Activated CD8-positive, alpha-beta memory T cell treated with anti-CD3 and anti-CD28 coated beads, Interleukin-2, amount 50 U/mL, for 1 hour (primary cell): ENCODE results near the gene GNA12.
"Not testable (repeated sequence)": the region's sequence is repeated elsewhere in the genome, so short reads cannot be mapped to it uniquely, and the experiment has no call there.

ENCODE experiments used
- DNase-seq: peaks from one replicate; pipeline ENCODE4 v3.0.0-alpha.2; 2020; ENCODE audit errors: extremely low read depth

GNA12 gene

DNA sequence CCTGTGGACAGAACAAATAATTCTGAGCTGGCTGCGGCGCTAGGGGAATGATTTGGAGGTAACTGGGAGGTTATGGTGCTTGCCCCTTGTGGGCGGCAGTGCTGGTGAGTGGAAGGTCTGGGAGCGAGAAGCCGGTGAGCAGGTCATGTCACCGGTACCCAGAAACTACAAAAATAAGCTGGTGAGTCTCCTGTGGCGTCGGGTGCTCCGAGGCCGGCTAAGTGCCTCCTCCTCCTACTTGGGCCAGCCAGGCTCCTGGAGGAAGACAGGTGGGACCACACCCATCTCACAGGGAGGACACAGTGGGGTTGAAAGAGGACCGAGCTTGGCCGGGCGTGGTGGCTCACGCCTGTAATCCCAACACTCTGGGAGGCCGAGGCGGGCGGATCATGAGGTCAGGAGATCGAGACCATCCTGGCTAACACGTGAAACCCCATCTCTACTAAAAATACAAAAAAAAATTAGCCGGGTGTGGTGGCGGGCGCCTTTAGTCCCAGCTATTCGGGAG lies 152.1 kb downstream of the GNA12 start:
- DNase-seq = not testable (repeated sequence)

DNA sequence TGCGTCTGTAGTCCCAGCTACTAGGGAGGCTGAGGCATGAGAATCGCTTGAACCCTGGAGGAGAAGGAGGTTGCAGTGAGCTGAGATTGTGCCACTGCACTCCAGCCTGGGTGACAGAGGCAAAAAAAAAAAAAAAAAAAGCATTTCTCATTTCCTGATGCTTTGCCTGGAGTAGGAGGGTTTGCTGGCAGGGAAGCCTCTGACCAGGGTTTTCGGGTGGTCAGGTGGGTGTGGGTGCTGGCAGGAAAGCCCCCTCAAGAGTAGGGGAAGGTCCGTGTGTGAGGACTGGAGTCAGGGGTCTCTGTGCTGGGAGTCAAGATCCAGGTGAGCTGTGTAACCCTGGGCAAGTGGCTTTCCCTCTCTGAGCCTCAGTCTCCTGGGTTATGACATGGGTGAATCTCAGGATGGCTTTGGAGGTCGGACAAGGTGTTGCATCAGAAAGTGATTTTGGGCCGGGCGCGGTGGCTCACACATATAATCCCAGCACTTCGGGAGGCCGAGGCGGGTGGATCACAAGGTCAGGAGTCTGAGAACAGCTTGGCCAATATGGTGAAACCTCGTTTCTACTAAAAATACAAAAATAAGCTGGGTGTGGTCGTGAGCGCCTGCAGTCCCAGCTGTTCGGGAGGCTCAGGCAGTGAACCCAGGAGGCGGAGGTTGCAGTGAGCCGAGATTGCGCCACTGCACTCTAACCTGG lies 152.9 kb downstream of the GNA12 start:
- no peak for DNase-seq

DNA sequence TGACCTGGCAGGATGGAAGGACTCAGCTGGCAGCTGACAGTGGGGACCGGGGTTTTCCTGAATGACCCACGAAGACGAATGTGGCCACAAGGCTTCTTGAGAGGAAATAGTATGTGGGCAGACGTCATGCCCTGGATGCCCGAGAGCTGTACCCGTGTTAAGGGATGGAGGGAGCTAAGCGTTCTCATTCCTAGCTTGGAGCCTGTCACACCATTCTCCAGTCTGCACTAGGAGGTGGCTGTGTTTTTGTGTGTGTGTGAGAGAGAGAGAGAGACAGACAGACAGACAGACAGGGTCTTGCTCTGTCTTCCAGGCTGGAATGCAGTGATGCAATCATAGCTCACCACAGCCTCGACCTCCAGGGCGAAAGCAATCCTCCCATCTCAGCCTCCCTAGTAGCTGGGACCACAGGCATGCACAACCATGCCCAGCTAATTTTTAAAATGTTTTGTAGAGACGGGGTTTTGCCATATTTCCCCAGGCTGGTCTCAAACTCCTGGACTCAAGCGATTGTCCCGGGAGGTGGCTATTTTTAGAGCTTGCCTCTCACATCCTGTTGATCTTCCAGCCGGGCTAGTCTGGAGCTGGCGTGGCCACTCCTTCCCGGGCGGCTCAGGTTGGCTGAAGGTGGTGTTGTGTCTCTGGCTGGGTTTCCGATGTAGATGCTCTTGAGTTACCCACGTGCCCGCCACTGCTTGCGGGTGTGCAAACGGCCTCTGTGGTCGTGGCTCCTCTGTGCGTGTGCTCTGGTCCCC lies 154.0 kb downstream of the GNA12 start:
- DNase-seq = no peak

- no peak for DNase-seq
These were observed 154.7 kb downstream of the GNA12 start for GRCh38 chr7:2689343-2689847.

DNA sequence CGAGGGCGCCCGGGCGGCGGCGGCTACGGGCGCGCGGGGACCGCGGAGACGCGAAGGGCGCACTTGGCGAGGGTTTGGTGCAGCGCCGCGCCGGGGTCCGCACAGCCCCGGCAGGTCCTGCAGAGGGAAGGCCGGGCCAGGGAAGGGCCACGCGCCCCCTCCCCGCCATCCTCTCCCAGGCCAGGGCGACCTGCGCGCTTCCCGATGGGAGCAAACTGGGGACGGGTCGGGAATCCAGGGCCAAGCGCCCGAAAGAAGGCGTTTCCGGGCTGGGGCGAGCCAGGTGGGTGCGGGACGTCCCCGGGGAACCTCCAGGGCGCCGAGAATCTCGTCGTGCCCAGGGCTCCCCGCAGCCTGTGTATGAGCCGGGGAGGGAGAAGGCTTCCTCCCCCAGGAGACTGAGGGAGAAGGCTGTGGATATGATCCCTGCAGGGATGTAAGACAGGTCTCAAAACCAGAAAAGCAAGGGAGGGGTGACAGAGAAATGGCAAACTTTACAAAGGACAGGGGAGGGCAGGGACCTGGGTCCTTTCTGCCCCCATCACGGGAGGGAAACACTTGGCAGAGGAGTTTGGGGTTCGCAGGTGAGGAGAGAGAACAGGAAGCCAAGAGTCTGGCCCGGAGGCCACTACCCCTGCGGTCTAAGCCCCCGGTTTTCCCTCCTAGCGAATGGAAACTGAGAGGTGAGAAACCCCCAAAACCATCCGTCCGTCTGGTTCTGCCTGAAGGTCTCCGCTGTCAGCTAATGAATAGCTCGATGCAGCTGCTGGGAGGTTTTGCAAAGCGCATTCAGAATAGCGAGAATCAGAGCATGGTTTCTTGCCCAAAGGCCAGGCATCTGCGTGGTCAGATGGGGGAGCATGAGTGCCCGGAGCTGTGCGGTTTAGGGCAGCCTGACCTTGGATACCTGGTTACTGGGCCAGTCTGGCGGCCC lies 155.4 kb downstream of the GNA12 start:
- DNase-seq = no peak

DNA sequence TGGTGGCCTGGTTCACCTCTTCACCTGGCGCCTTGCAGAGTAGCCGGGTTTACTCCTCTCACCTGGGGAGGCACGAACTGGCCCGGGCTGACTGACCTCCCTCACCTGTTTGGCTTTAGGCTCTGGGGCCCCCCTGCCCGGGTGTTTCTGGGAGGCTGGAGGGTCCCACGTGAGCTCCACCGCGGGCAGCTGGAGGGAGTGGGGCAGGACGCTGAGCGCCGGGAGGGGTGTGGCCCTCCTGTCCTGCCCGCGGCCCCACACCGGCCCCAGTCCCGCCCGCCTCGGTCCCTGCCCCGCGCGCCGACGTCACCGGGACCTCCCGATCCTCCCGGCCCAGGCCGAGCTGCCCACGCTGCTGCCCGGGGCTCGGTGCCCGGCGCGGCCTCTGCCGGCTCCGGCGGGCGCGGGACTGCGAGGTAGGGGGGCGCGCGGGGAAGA lies 156.2 kb downstream of the GNA12 start, which contains the start of gene AMZ1:
Gene AMZ1, plus strand, starts transcription at position 322 of the 438 bp plus-strand sequence. CDS start 12,250 bp downstream, outside the sequence.
- DNase-seq = no peak

DNA sequence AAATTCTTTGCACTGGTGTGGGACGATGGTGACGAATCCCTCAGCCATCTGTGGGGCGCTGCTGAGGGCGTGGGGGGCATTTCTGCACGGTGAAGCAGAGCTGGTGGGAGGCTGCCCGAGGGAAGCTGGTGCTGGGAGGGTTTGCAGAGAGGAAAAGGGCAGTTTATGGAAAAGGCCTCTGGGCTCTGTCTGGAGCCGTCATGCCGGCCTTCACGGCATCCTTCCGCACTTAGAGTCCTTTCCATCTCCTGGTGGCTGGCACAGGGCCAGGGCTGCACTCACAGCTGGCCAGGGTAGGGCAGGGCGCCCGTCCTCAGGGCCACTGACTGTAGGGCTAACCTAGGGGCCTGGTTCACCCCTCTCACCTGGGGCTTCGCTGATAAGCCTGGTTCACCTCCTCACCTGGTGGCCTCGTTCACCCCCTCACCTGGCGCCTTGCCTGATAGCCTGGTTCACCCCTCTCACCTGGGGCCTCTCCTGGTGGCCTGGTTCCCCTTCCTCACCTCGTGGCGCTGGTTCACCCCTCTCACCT lies 156.7 kb downstream of the GNA12 start:
- no peak for DNase-seq

GRCh38 chr7:2686101-2686500 lies 158.0 kb downstream of the GNA12 start:
- no peak for DNase-seq

DNA sequence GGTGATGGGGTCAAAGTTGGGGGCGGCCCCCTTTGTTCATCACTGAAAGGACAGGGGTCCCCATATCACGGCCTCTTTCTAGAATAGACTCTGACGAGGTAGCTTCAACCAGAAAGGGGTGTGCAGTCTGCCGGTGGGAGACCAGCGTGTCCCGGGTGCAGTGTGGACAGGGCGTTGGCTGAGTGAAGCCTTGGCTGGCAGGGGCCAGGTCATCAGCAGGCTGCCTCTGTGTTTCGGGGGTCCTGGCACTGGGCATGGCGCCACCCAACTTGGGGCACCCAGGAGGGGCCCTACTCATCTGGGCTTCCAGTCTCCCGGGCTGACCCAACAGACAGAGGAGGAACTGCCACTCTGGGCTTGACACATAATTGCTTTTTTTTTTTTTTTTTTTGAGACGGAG lies 159.6 kb downstream of the GNA12 start:
- no peak for DNase-seq

- no peak for DNase-seq
These were observed 161.9 kb downstream of the GNA12 start for GRCh38 chr7:2681929-2682799.

GRCh38 chr7:2680792-2681490 lies 163.2 kb downstream of the GNA12 start:
- DNase-seq = no peak

DNA sequence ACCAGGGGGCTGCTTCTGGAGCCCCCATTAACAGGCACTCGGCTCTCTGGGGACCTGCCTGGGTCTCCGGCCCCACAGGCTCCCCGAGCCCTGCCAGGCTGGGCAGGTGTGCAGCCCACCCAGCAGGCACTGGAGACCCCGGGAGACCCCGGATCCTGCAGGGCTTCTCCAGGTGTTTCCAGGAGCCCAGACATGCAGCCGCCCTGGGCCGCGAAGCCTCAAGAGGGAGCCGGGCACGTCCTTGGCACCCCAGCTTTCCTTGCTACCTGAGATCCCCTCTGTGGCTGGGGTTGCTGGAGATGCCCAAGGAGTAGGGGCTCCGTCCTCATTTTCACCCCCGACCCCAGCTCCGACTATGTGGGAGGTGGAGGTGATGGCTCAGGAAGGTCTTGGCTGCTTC lies 163.9 kb downstream of the GNA12 start:
- no peak for DNase-seq

GRCh38 chr7:2679135-2680127 lies 164.7 kb downstream of the GNA12 start:
- DNase-seq = not testable (repeated sequence)

DNA sequence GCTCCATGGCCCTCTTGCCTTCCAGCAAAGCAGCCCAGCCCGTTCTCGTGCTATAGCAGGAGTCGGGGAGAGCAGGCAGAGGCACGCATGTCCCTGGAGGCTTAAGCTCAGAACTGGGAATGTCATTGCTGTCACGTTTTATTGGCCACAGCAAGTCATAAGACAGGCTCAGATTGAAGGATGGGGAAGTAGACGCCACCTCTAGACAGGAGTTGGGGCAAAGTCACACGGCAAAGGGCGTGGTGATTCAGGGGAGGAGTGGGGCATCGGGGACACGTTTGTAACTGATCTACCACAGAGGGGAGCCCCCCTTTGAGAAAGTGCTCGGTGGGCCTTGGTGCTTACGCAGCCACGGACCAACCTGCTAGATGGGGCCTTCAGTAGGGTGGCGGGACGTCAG lies 165.7 kb downstream of the GNA12 start:
- DNase-seq = not testable (repeated sequence)
